IMR-90 (cell line): Measurements from ENCODE around the gene CSGALNACT2. TPM values are rescaled to one million over a fixed set of nuclear protein-coding genes. Genes with fewer than 3 reads are reported as not detected.

ENCODE experiments used
- ATAC-seq: fragments of 200-7000 bp; cut with Tn5 transposase; 2 replicates; pipeline ENCODE4 v1.9.1; 2020; ENCODE audit warnings: low read depth, mild to moderate bottlenecking, moderate library complexity
- BruUV-seq: library from RNA; stranded (reverse); fragments of 400-500 nt; replicated peaks from 2 replicates; lab custom pipeline; 2021; lab: Mats Ljungman, UMichigan
- CTCF ChIA-PET: fragments of 300-600 bp; formaldehyde crosslinking; extraction: SDS; loops from one replicate; lab custom pipeline; 2021; ENCODE audit warnings: antibody characterized with exemption; lab: Yijun Ruan, JAX
- POLR2A ChIA-PET: fragments of 300-600 bp; sonication (Branson Sonifier 250); formaldehyde crosslinking; loops from one replicate; lab custom pipeline; 2022; ENCODE audit warnings: antibody characterized with exemption; ENCODE audit not compliant: unreplicated experiment; lab: Charles Lee
- DNase-seq: peaks from one replicate; pipeline ENCODE4 v3.0.0; 2013
- H2AFZ ChIP-seq: replicated peaks from 2 replicates; pipeline ENCODE3; 2013; ENCODE audit warnings: low read length, mild to moderate bottlenecking; ENCODE audit not compliant: poor library complexity
- H2AK5ac ChIP-seq: 2 replicates; pipeline ENCODE4 v1.6.1; 2013; ENCODE audit warnings: low read depth, low read length, inconsistent platforms
- H2AK9ac ChIP-seq: replicated peaks from 2 replicates; pipeline ENCODE3; 2013; ENCODE audit warnings: mild to moderate bottlenecking, low read depth, low read length, moderate library complexity; ENCODE audit not compliant: poor library complexity
- H2BK120ac ChIP-seq: 2 replicates; pipeline ENCODE4 v1.6.1; 2013; ENCODE audit warnings: low read depth, low read length, inconsistent platforms
- H2BK15ac ChIP-seq: 3 replicates; pipeline ENCODE4 v1.6.1; 2013; ENCODE audit warnings: low read depth, low read length, inconsistent platforms
- H2BK20ac ChIP-seq: 2 replicates; pipeline ENCODE4 v1.6.1; 2013; ENCODE audit warnings: low read depth, mild to moderate bottlenecking, inconsistent platforms, low read length, moderate library complexity
- H2BK5ac ChIP-seq: 2 replicates; pipeline ENCODE4 v1.6.1; 2013; ENCODE audit warnings: mild to moderate bottlenecking, low read depth, low read length, inconsistent platforms; ENCODE audit not compliant: poor library complexity, severe bottlenecking
- H3K14ac ChIP-seq: replicated peaks from 2 replicates; pipeline ENCODE4 v1.6.1; 2013; ENCODE audit warnings: low read depth, low read length, inconsistent platforms
- H3K18ac ChIP-seq: 2 replicates; pipeline ENCODE4 v1.6.1; 2013; ENCODE audit warnings: low read depth, low read length, control low read depth
- H3K23ac ChIP-seq: 2 replicates; pipeline ENCODE4 v1.6.1; 2013; ENCODE audit warnings: low read depth, low read length, inconsistent platforms
- H3K27ac ChIP-seq: 2 replicates; pipeline ENCODE4 v1.5.1; 2013; ENCODE audit warnings: mild to moderate bottlenecking, control low read depth, low read length; ENCODE audit not compliant: insufficient read depth
- H3K27me3 ChIP-seq: 2 replicates; pipeline ENCODE4 v1.6.1; 2013; ENCODE audit warnings: low read length; ENCODE audit not compliant: control insufficient read depth, insufficient read depth
- H3K36me3 ChIP-seq: 2 replicates; pipeline ENCODE4 v1.6.1; 2013; ENCODE audit warnings: low read length, mixed read lengths; ENCODE audit not compliant: control insufficient read depth, insufficient read depth
- H3K4ac ChIP-seq: 2 replicates; pipeline ENCODE4 v1.6.1; 2013; ENCODE audit warnings: low read depth, low read length, inconsistent platforms
- H3K4me1 ChIP-seq: 2 replicates; pipeline ENCODE4 v1.6.1; 2013; ENCODE audit warnings: low read length, mixed read lengths; ENCODE audit not compliant: control insufficient read depth, insufficient read depth
- H3K4me2 ChIP-seq: 2 replicates; pipeline ENCODE4 v1.6.1; 2013; ENCODE audit warnings: low read depth, mild to moderate bottlenecking, control low read depth, low read length, moderate library complexity
- H3K4me3 ChIP-seq: 2 replicates; pipeline ENCODE4 v1.5.1; 2013; ENCODE audit warnings: low read depth, mild to moderate bottlenecking, control low read depth, low read length, moderate library complexity; ENCODE audit not compliant: insufficient read depth
- H3K56ac ChIP-seq: 2 replicates; pipeline ENCODE4 v1.6.1; 2013; ENCODE audit warnings: low read length, inconsistent platforms; ENCODE audit not compliant: insufficient read depth; ENCODE audit errors: extremely low read depth
- H3K79me1 ChIP-seq, 2 experiments: 2 replicates each; pipeline ENCODE4 v1.6.1; 2013; ENCODE audit warnings: low read length in 2 of 2, inconsistent platforms in 1 of 2, low read depth in 1 of 2
- H3K9ac ChIP-seq: 2 replicates; pipeline ENCODE4 v1.6.1; 2013; ENCODE audit warnings: low read depth, low read length, control low read depth
- H3K9me1 ChIP-seq: 2 replicates; pipeline ENCODE4 v1.6.1; 2013; ENCODE audit warnings: low read length, inconsistent platforms; ENCODE audit not compliant: insufficient read depth
- H3K9me3 ChIP-seq: 2 replicates; pipeline ENCODE4 v1.6.1; 2013; ENCODE audit warnings: low read length; ENCODE audit not compliant: control insufficient read depth, insufficient read depth
- H4K20me1 ChIP-seq: 2 replicates; pipeline ENCODE4 v1.6.1; 2013; ENCODE audit warnings: low read length, inconsistent platforms; ENCODE audit not compliant: insufficient read depth
- H4K5ac ChIP-seq: 2 replicates; pipeline ENCODE4 v1.6.1; 2013; ENCODE audit warnings: mild to moderate bottlenecking, low read depth, low read length, control low read depth
- H4K8ac ChIP-seq, 2 experiments: 2 replicates each; pipeline ENCODE4 v1.6.1; 2013; ENCODE audit warnings: low read depth in 2 of 2, low read length in 2 of 2, control low read depth in 1 of 2, inconsistent platforms in 1 of 2
- H4K91ac ChIP-seq: 2 replicates; pipeline ENCODE4 v1.6.1; 2013; ENCODE audit warnings: low read depth, low read length, inconsistent platforms; ENCODE audit not compliant: insufficient read depth
- BHLHE40 ChIP-seq: fragments of 150-350 bp; IDR thresholded peaks from 2 replicates; pipeline ENCODE4 v1.6.1; 2016; ENCODE audit warnings: mild to moderate bottlenecking, low read depth, low read length
- CEBPB ChIP-seq: IDR thresholded peaks from 2 replicates; pipeline ENCODE4 v1.6.1; 2012; ENCODE audit warnings: low read depth, low read length, improper control_type of control experiment
- CHD1 ChIP-seq: IDR thresholded peaks from 2 replicates; pipeline ENCODE4 v1.6.1; 2012; ENCODE audit warnings: low read depth, low read length, improper control_type of control experiment
- FOS ChIP-seq: fragments of 150-350 bp; IDR thresholded peaks from 2 replicates; pipeline ENCODE4 v1.6.1; 2016; ENCODE audit warnings: low read depth, low read length
- MAFK ChIP-seq: IDR thresholded peaks from 2 replicates; pipeline ENCODE4 v1.6.1; 2012; ENCODE audit warnings: low read depth, low read length, improper control_type of control experiment
- MAZ ChIP-seq: IDR thresholded peaks from 2 replicates; pipeline ENCODE4 v1.6.1; 2012; ENCODE audit warnings: low read depth, mild to moderate bottlenecking, low read length, improper control_type of control experiment, moderate library complexity, borderline replicate concordance
- POLR2A ChIP-seq: IDR thresholded peaks from 2 replicates; pipeline ENCODE4 v1.6.1; 2012; ENCODE audit warnings: mild to moderate bottlenecking, low read depth, low read length
- RAD21 ChIP-seq: IDR thresholded peaks from 2 replicates; pipeline ENCODE4 v1.6.1; 2012; ENCODE audit warnings: low read length, improper control_type of control experiment
- RCOR1 ChIP-seq: IDR thresholded peaks from 2 replicates; pipeline ENCODE4 v1.6.1; 2012; ENCODE audit warnings: mild to moderate bottlenecking, low read length, improper control_type of control experiment; ENCODE audit not compliant: insufficient replicate concordance
- RFX5 ChIP-seq: IDR thresholded peaks from 2 replicates; pipeline ENCODE4 v1.8.0; 2012; ENCODE audit warnings: low read depth, mild to moderate bottlenecking, low read length, moderate library complexity
- SMC3 ChIP-seq: fragments of 150-350 bp; IDR thresholded peaks from 2 replicates; pipeline ENCODE4 v1.6.1; 2016; ENCODE audit warnings: low read depth, mild to moderate bottlenecking, antibody characterized with exemption, low read length, moderate library complexity
- WGBS, 2 experiments: methylation state at CpG; one replicate each; pipeline versions ENCODE4 v1.1.5 to v1.1.7; 2013; ENCODE audit warnings: missing lambda C conversion rate in 2 of 2; ENCODE audit not compliant: insufficient read length in 1 of 2; ENCODE audit errors: extremely low coverage in 2 of 2; 5-methylcytosine and 5-hydroxymethylcytosine counted together
- dilution Hi-C: fragments of 300-500 bp; cut with HindIII; formaldehyde crosslinking; loops from one replicate; pipeline ENCODE4 v1.14.3; 2018; ENCODE audit warnings: low sequenced_read_pairs; ENCODE audit not compliant: unreplicated experiment
- in situ Hi-C: fragments of 300-500 bp; cut with MboI; formaldehyde crosslinking; loops from 3 replicates; pipeline ENCODE4 v1.14.3; 2019; ENCODE audit warnings: low sequenced_read_pairs, inconsistent platforms, mixed read lengths
- intact Hi-C: fragments of 100-400 bp; cut with micrococcal nuclease; formaldehyde crosslinking; loops from 2 replicates; pipeline ENCODE4 v1.10.0; 2022
- polyA plus RNA-seq, 3 experiments: library from polyadenylated mRNA; depleted of rRNA; stranded (reverse); fragments of >200 nt; gene quantifications; 2 replicates each; pipeline ENCODE4 v1.2.3, GENCODE V29; 2012; ENCODE audit warnings: low replicate concordance in 1 of 3
- total RNA-seq: library from RNA; depleted of rRNA; stranded (reverse); fragments of >200 nt; gene quantifications from 2 replicates; pipeline ENCODE4 v1.2.3, GENCODE V29; 2012
- TF ChIP-seq, protein P1 (sequence below): fragments of 150-350 bp; IDR thresholded peaks from 2 replicates; pipeline ENCODE4 v1.6.1; 2017; ENCODE audit warnings: mild to moderate bottlenecking, antibody characterized with exemption, low read length, low read depth
- TF ChIP-seq, protein P2 (sequence below): fragments of 150-350 bp; IDR thresholded peaks from 2 replicates; pipeline ENCODE4 v1.6.1; 2016; ENCODE audit warnings: low read depth, mild to moderate bottlenecking, low read length, moderate library complexity, borderline replicate concordance

Gene CSGALNACT2
- total and polyA plus RNA-seq, 2 of the 4 experiments (the other 2 are of a cell fraction) = 6.5 to 13.1 TPM

DNA sequence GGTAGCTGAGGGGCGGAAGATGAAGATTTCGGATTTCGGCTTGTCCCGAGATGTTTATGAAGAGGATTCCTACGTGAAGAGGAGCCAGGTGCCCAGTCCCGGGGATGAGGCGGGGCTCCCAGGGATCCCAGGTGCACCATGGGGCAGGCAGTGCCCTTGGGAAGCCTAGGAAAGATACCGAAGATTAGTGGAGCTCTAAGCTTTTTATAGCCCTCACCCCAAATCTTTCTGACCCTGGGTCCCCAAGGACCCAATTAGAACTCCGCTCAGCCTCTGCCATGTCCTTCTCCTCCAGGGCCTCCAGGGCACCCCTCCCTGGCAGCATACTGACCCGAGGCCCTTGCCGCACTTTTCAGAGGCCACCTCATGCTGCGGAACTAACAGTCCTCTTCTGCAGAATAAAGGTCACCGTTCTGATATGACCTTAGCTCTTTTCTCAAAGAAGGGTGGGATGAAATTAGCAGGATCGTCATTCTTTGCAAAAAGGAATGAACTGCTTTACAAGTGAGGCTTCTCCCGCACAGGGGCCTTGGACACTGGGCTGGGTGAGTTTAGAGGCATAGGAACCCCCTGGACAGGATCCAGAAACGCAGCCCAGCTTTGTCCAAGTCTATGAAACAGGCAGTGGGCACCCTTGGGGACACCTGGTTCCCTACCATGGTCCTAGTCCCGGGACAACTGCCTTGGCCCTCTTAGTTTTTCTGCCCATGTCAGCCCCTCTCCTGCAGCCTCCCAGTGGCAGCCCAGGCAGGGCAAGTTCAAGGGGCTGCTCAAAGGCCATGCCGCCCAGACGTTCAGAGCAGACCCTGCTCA lies 17.9 kb upstream of the CSGALNACT2 start (continued):
- TF ChIP-seq, protein P1, sequence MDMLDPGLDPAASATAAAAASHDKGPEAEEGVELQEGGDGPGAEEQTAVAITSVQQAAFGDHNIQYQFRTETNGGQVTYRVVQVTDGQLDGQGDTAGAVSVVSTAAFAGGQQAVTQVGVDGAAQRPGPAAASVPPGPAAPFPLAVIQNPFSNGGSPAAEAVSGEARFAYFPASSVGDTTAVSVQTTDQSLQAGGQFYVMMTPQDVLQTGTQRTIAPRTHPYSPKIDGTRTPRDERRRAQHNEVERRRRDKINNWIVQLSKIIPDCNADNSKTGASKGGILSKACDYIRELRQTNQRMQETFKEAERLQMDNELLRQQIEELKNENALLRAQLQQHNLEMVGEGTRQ = no peak

DNA sequence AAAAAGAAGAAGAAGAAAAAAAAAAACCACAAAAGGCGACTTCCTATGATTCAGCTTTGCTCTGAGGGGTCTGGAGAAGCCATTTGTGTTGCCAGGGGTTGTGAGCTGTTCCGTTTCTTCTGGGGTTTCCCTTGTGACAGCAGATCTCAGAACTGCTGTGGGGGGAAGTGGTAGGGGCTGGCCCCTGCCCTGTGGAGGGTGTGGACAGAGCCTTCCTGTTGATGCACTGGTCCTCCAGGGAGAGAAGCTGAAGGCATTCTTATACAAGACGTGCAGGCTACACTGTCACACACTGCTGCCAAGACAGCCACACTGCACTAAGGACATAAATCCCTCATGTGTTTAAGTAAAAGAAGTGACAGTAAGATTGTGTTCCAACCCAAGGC lies 17.3 kb upstream of the CSGALNACT2 start:
- H3K4ac ChIP-seq = no peak overlapping the region
- no peak overlapping the region for H3K4me3 ChIP-seq
- H4K20me1 ChIP-seq = no peaks in the 10 kb centered on the region
- H3K4me2 ChIP-seq = no peak overlapping the region
- H4K91ac ChIP-seq = no peak overlapping the region
- peaks cover 33% of the 10 kb centered on the region for H3K27me3 ChIP-seq
- H3K9me1 ChIP-seq = 0 out of 2 replicates have a peak, but pooled peaks cover 4% of the 10 kb centered on the region
- no peak overlapping the region for H3K23ac ChIP-seq
- ChIA-PET POLR2A (no interaction called here), CTCF (interaction anchor here (1.0 kb wide), 1 partner anchor 260 kb away, joined by 3 read pairs; no protein-coding TSS in a partner anchor)
- no peak overlapping the region for H3K9ac ChIP-seq
- H2AK5ac ChIP-seq = no peak overlapping the region
- no peak overlapping the region for H2BK120ac ChIP-seq
- no TSS peak for BruUV-seq
- H3K4me1 ChIP-seq = no peaks in the 10 kb centered on the region
- dilution Hi-C loops = no loop called here
- no peak overlapping the region for H3K14ac ChIP-seq
- no peak overlapping the region for H3K56ac ChIP-seq
- no peak overlapping the region for H2BK5ac ChIP-seq
- H2AFZ ChIP-seq = no peak overlapping the region
- no peak overlapping the region for H4K8ac ChIP-seq
- H2AK9ac ChIP-seq = no peak overlapping the region
- H3K9me3 ChIP-seq = no peaks in the 10 kb centered on the region
- peak; percentile 38; the same call in 1 of the 2 replicates for ATAC-seq
- H3K79me1 ChIP-seq = no peaks in the 10 kb centered on the region
- WGBS, 2 experiments = 45% methylated on average over 2 of the region's 3 CpGs; no CpG with 5 or more reads in 1 of the 2 experiments
- H4K5ac ChIP-seq = no peak overlapping the region
- no peak overlapping the region for H3K18ac ChIP-seq
- intact Hi-C loops = no loop called here
- H2BK20ac ChIP-seq = no peak overlapping the region
- no peak overlapping the region for H3K27ac ChIP-seq
- H3K36me3 ChIP-seq = no peaks in the 10 kb centered on the region
- no peak overlapping the region for H2BK15ac ChIP-seq
- in situ Hi-C loops = no loop called here
- peak; percentile 8 for DNase-seq
- TF ChIP-seq, protein P2, sequence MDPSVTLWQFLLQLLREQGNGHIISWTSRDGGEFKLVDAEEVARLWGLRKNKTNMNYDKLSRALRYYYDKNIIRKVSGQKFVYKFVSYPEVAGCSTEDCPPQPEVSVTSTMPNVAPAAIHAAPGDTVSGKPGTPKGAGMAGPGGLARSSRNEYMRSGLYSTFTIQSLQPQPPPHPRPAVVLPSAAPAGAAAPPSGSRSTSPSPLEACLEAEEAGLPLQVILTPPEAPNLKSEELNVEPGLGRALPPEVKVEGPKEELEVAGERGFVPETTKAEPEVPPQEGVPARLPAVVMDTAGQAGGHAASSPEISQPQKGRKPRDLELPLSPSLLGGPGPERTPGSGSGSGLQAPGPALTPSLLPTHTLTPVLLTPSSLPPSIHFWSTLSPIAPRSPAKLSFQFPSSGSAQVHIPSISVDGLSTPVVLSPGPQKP = no peak
- TF ChIP-seq BHLHE40 (no peak), SMC3 (no peak), RAD21 (no peak), RFX5 (no peak), RCOR1 (no peak), MAZ (no peak), MAFK (no peak), POLR2A (no peak), CHD1 (no peak), CEBPB (no peak), FOS (no peak)
- TF ChIP-seq, protein P1 = no peak
